GM19351 (cell line): ENCODE data around the gene ANKRD55.
"Not testable (repeated sequence)": the region's sequence is repeated elsewhere in the genome, so short reads cannot be mapped to it uniquely, and the experiment has no call there.

ENCODE experiments used
- ATAC-seq: cut with Tn5 transposase; IDR thresholded peaks from one replicate; pipeline ENCODE4 v1.9.1; 2021; ENCODE audit warnings: mild to moderate bottlenecking, moderate library complexity; ENCODE audit not compliant: unreplicated experiment

Gene ANKRD55

DNA sequence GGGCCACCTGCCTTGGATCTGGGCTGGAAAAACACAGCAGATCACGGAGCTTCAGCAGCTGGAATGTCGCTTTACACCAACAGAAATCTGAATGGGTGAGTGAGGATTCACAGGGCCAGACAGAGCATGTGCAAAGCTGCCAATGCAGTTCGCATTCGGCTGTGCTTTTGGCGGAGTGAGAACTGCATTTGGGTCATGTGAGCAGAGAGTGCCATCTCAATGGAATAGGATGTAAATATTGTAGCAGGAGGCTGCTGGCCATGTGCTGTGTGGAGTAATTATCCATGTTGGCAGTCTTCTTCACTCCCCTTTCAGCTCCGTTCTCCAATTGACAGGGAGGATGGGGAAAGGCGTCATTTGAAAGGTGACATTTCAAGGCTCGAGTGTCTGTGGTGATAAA is at the start of gene ANKRD55:
TSS of gene ANKRD55 (minus strand) at position 101 of the 400 bp plus-strand sequence. CDS start 417 bp downstream, outside the sequence.
- ATAC-seq, result no peak

DNA sequence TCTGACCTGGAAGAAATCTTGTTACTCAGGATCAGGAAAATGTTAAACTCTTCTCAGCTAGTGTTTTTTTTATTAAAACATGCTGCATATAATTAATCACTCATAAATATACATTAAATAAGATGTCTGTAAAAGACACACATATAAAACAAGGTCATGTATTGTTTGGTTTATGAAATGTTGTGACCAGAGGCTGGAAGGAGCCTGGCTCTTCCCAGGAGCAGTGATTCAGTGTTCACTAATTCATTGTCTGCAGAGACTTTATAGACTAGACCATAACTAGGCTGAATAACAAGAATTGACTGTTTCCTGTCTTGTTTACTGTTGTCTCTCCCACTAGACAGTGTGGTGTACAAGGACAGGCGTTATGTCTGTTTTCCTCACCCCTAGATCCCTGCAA is 49.1 kb upstream of the ANKRD55 start:
- ATAC-seq, result no peak

GRCh38 chr5:56281489-56282165 is 48.5 kb upstream of the ANKRD55 start:
- ATAC-seq, result no peak

- ATAC-seq, result no peak
Measured at GRCh38 chr5:56279979-56280378, 46.8 kb upstream of the ANKRD55 start.

GRCh38 chr5:56279291-56279690 is 46.2 kb upstream of the ANKRD55 start:
- no peak for ATAC-seq

DNA sequence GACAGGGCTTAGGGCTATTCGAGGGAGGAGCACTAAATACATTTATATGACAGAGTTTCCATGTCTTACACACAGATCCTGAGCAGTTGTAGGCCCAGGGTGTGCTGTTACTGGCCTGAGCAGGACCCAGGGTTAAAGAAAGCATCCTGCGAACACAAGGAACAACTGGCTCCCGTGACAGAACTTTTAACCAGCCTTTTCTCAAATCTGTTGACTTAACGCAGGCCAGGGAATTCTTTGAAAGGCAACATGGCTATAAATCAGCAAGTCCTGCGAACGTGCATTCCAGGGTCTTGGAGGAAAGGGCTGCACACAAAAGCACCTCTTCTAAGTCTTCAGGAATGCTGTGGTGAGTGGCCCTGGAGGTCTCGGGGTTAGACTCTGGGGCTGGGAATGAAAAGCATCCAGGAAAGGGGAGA is 45.2 kb upstream of the ANKRD55 start:
- ATAC-seq, result no peak

DNA sequence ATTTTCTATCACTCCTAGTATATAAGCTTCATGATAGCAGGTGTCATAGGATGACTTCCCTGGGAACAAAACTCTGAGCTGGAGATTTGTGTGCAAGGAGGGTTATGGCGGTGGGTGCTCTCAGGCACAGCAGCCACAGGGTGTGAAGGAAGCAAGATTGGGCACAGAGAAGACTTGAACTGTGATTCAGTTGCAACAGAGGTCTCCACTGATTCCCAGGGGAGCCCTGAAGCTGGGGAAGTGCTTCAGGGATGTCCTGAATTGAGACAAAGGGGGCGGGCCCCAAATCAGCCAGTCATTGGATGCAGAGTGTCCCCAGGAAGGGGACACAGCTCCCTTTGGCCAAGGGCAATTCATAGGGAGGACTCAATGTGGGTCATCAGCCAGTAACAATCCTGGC is 44.4 kb upstream of the ANKRD55 start:
- ATAC-seq, result no peak

- no peak for ATAC-seq
Measured at GRCh38 chr5:56273376-56273955, 40.3 kb upstream of the ANKRD55 start.

DNA sequence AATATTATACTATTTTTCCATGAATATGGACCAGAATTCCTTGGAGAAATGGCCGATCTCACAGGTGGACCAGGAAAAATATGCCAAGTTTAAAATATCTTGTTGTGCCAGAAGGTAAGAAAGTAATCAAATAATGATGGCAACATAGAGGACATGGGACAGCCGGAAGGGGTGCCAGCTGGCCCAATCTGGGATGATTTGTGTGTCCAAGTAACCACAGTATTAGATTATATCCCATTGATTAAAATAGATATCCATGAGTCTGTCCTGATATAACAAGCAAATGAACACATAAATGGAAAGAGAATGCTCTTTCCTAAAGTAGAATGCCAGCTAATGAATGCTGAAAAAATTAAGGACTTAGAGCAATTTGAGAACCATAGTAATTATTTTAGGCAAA is 39.6 kb upstream of the ANKRD55 start:
- ATAC-seq, result no peak

- peak; percentile 93 for ATAC-seq
Measured at GRCh38 chr5:56270568-56271392, 37.6 kb upstream of the ANKRD55 start.

DNA sequence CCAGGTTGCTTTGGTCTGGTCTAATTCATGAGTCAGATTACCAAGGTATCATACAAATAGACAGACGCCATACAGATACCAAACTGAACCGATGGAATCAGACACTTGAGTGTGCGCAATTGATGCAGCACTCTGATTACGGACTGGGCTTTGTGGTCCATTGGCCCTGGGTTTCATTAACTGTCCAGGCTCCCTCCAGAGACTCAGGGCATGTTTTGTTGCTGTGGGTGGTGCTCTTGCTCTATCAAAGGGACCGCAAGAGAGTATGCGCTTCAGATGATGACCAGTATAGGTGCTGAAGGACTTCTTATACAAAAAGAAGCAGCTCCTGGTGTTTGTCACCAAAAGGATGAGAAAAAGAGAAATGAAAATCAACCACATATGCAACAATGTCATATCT is 36.9 kb upstream of the ANKRD55 start:
- no peak for ATAC-seq

DNA sequence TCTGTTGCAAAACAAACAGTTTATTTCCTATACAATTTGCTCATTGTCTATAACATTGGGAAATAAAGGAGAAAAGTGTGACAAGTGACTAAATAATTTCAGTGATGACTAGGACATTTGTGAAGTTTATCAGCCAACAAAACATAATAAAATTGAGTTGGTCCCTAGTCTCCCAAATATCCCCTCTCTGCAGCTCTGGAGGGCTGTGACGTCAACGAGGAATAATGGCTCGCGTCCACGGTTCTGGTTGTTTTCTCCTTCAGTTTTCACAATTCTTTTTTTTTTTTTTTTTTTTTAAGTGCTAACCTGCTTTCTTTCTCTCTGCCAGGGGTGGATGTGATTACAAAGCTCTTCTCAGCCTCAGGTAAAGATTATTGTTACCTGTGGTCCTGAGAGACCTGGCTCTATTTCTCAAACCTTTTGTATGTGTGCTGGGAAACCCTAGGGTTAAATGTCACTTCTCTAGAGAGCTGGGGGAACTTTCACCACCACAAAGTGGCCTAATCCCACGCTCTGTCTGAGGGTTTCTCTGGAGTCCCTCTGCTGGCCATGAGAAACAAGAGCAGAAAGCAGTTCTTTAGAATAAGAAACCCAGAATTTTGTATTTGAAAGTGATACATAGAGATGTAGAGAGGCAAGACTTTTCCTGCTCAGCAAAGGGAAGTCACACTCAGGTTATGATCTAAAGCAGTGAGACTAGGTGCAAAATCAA is 36.2 kb upstream of the ANKRD55 start:
- peak; percentile 67 for ATAC-seq

GRCh38 chr5:56268707-56269106 is 35.6 kb upstream of the ANKRD55 start:
- ATAC-seq, result not testable (repeated sequence)

- ATAC-seq, result no peak
Measured at GRCh38 chr5:56267856-56268255, 34.7 kb upstream of the ANKRD55 start.

DNA sequence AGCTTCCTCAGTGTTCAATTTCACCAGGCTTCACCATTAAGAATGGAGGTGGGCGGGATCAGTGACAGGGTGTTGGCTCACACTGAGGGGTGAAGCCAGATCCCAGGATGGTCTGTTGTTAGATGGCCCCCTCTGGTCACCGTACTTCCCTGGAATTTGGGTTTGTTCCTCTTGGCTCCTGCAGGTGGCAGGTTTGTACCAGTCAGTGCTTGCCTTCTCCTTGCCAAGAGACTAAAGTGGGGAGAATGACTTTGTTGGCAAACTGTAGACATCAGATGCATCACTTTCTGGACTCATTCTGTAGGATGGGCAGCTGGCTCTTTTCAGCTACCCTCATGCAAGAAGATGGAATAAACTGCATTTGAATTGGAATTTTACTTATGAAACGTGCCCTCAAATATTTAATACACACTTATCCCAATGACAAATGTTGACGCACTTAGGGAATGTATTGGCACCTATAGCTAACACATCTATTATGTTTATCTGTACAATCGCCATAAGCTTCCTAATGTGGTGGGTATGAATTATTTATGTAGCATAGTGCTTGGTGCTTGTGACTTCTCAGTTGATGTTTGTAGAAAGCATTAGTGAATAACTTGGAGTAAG is 31.4 kb upstream of the ANKRD55 start:
- ATAC-seq, result no peak

- no peak for ATAC-seq
Measured at GRCh38 chr5:56262279-56262678, 29.1 kb upstream of the ANKRD55 start.

GRCh38 chr5:56259002-56259511 is 25.9 kb upstream of the ANKRD55 start:
- no peak for ATAC-seq

DNA sequence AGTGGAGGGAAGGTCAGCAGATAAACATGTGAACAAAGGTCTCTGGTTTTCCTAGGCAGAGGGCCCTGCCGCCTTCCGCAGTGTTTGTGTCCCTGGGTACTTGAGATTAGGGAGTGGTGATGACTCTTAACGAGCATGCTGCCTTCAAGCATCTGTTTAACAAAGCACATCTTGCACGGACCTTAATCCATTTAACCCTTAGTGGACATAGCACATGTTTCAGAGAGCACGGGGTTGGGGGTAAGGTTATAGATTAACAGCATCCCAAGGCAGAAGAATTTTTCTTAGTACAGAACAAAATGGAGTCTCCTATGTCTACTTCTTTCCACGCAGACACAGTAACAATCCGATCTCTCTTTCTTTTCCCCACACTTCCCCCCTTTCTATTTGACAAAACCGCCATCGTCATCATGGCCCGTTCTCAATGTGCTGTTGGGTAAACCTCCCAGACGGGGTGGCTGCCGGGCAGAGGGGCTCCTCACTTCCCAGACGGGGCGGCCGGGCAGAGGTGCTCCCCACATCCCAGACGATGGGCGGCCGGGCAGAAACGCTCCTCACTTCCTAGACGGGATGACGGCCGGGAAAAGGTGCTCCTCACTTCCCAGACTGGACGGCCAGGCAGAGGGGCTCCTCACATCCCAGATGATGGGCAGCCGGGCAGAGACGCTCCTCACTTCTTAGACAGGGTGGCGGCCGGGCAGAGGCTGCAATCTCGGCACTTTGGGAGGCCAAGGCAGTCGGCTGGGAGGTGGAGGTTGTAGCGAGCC is 24.8 kb upstream of the ANKRD55 start:
- ATAC-seq, result not testable (repeated sequence)

DNA sequence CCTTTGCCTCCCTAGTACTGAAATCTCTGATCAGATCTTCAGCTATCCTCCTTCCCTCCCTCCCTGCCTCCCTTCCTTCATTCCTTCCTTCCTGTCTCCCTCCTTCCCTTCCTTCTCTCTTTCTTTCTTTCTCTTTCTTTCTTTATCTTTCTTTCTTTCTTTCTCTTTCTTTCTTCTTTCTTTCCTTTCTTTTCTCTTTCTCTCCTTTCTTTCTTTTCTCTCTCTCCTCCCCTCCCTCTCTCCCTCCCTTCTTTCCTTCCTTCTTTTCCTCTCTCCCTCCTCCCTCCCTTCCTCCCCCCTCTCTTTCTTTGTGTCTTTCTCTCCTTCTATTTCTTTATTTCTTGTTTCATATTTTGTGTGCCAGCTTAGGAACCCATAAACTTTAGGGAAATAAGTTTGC is 23.9 kb upstream of the ANKRD55 start:
- ATAC-seq, result no peak

DNA sequence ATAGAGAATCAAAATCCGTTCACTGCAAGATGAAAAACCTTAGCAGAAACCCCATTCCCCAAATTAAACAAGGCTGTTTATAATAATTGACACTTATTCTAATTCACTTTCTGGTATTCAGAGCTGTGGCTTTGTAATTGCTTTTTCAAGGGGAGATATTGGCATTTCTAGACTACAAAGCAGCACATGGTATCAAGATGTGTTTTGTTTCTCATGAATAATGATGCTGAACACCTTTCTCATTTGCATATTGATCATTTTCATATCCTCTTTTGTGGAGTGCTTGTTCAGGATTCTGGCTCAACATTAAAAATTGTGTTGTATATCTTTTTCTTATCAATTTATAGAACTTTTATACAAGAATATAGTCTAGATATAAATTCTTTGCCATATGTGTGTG is 22.4 kb upstream of the ANKRD55 start:
- no peak for ATAC-seq
